HG03095 (cell line): ENCODE measurements around the gene PITRM1.

ENCODE experiments used
- ATAC-seq: cut with Tn5 transposase; IDR thresholded peaks from one replicate; pipeline ENCODE4 v1.9.1; 2021; ENCODE audit warnings: moderate library complexity; ENCODE audit not compliant: unreplicated experiment

The PITRM1 gene

GRCh38 chr10:3166496-3167290 lies 5.9 kb downstream of the PITRM1 start:
- ATAC-seq: no peak

GRCh38 chr10:3165196-3165595 lies 7.4 kb downstream of the PITRM1 start:
- no peak for ATAC-seq

GRCh38 chr10:3163879-3164278 lies 8.7 kb downstream of the PITRM1 start:
- no peak for ATAC-seq

GRCh38 chr10:3162533-3162932 lies 10.0 kb downstream of the PITRM1 start:
- ATAC-seq: no peak

- ATAC-seq: no peak
Observed at GRCh38 chr10:3159152-3159551, 13.4 kb downstream of the PITRM1 start.

- no peak for ATAC-seq
Observed at GRCh38 chr10:3154666-3155065, 17.9 kb downstream of the PITRM1 start.

GRCh38 chr10:3152566-3152935 lies 20.0 kb downstream of the PITRM1 start:
- ATAC-seq: no peak

GRCh38 chr10:3151889-3152565 lies 20.6 kb downstream of the PITRM1 start:
- ATAC-seq: no peak

GRCh38 chr10:3150961-3151360 lies 21.6 kb downstream of the PITRM1 start:
- ATAC-seq: no peak

- ATAC-seq: no peak
Observed at GRCh38 chr10:3150366-3150765, 22.2 kb downstream of the PITRM1 start.

- ATAC-seq: no peak
Observed at GRCh38 chr10:3149918-3150317, 22.7 kb downstream of the PITRM1 start.

GRCh38 chr10:3148994-3149393 lies 23.6 kb downstream of the PITRM1 start:
- no peak for ATAC-seq

GRCh38 chr10:3148041-3148440 lies 24.5 kb downstream of the PITRM1 start:
- no peak for ATAC-seq

- ATAC-seq: no peak
Observed at GRCh38 chr10:3147117-3147820, 25.3 kb downstream of the PITRM1 start.

GRCh38 chr10:3146289-3146688 lies 26.3 kb downstream of the PITRM1 start:
- no peak for ATAC-seq

GRCh38 chr10:3145366-3145765 lies 27.2 kb downstream of the PITRM1 start:
- no peak for ATAC-seq

- no peak for ATAC-seq
Observed at GRCh38 chr10:3143791-3144434, 28.7 kb downstream of the PITRM1 start.

- no peak for ATAC-seq
Observed at GRCh38 chr10:3143366-3143765, 29.2 kb downstream of the PITRM1 start.

- no peak for ATAC-seq
Observed at GRCh38 chr10:3142146-3142875, 30.3 kb downstream of the PITRM1 start.

- no peak for ATAC-seq
Observed at GRCh38 chr10:3141351-3142005, 31.1 kb downstream of the PITRM1 start.
